Heart left ventricle (tissue), 16 donors: ENCODE measurements around the gene LMAN1L. TPM values are rescaled to one million over a fixed set of nuclear protein-coding genes. Genes with fewer than 3 reads are reported as not detected.

Experiments
- ATAC-seq, 4 donors: fragments of 200-7000 bp; cut with Tn5 transposase; one replicate each; pipeline ENCODE4 v1.9.1; 2020 to 2022; ENCODE audit warnings: moderate library complexity in 4 of 4, mild to moderate bottlenecking in 3 of 4, moderate number of reproducible peaks in 1 of 4
- DNase-seq, 5 donors: peaks; one replicate each; pipeline ENCODE4 v3.0.0-alpha.2; 2020
- H3K27ac ChIP-seq, 12 donors: fragments of 200-600 bp; sonication (generic) in 4 of 12; one replicate each; pipeline versions ENCODE4 v1.5.0 to v1.8.0; 2016 to 2022; ENCODE audit warnings: mild to moderate bottlenecking in 2 of 12
- H3K27me3 ChIP-seq, 9 donors: fragments of 200-600 bp; sonication (generic) in 2 of 9; one replicate each; pipeline versions ENCODE4 v1.5.1 to v1.8.0; 2016 to 2022; ENCODE audit warnings: mild to moderate bottlenecking in 3 of 9
- H3K36me3 ChIP-seq, 9 donors: fragments of 200-600 bp; sonication (generic) in 2 of 9; one replicate each; pipeline versions ENCODE4 v1.5.0 to v1.8.0; 2018 to 2022; ENCODE audit warnings: mild to moderate bottlenecking in 2 of 9
- H3K4me1 ChIP-seq, 12 donors: fragments of 200-600 bp; sonication (generic) in 4 of 12; one replicate each; pipeline versions ENCODE4 v1.5.0 to v1.8.0; 2016 to 2022; ENCODE audit warnings: mild to moderate bottlenecking in 3 of 12
- H3K4me3 ChIP-seq, 12 donors: fragments of 200-600 bp; sonication (generic) in 4 of 12; one replicate each; pipeline versions ENCODE4 v1.5.0 to v1.8.0; 2017 to 2022; ENCODE audit warnings: mild to moderate bottlenecking in 9 of 12, moderate library complexity in 4 of 12
- H3K9me3 ChIP-seq, 12 donors: fragments of 200-600 bp; sonication (generic) in 4 of 12; one replicate each; pipeline versions ENCODE4 v1.5.0 to v1.8.0; 2016 to 2022; ENCODE audit warnings: mild to moderate bottlenecking in 1 of 12
- POLR2A ChIP-seq, 2 donors: fragments of 450-650 bp; IDR thresholded peaks; one replicate each; pipeline ENCODE4 v1.6.1; 2017; ENCODE audit warnings: antibody characterized with exemption in 2 of 2, mild to moderate bottlenecking in 2 of 2, moderate library complexity in 2 of 2
- WGBS, 4 donors: extraction: QIAGEN DNeasy Blood & Tissue Kit in 2 of 4; methylation state at CpG; one replicate each; pipeline versions ENCODE4 v1.1.5 to v1.1.7; 2013 to 2018; 5-methylcytosine and 5-hydroxymethylcytosine counted together
- intact Hi-C, 10 donors: fragments of 100-400 bp; cut with DNase I; formaldehyde crosslinking; loops; one replicate each; pipeline versions ENCODE4 v1.11.1 to v1.14.2; 2022
- polyA plus RNA-seq, 2 donors: library from polyadenylated mRNA; stranded (reverse); fragments of 200-250 nt; gene quantifications; one replicate each; pipeline ENCODE4 v1.2.3, GENCODE V29; 2013
- total RNA-seq, 9 donors: library from RNA; depleted of rRNA in 2 of 9; stranded (reverse); fragments of >200 nt in 2 of 9; fragmentation: NEBNext Ultra II Directional in 3 of 9; extraction: Animal tissue kit (Norgen Biotek cat#: 25700) in 3 of 9; gene quantifications; one replicate each; pipeline versions ENCODE4 v1.1.0 to v1.2.4, GENCODE V29; 2016 to 2023
- TF ChIP-seq, protein P1 (sequence below), 12 donors: fragments of 200-600 bp; sonication (generic) in 4 of 12; IDR thresholded peaks; one replicate each; pipeline versions ENCODE4 v1.5.0 to v1.8.0; 2018 to 2022; ENCODE audit warnings: antibody characterized with exemption in 12 of 12, mild to moderate bottlenecking in 5 of 12
- donor health status: ischemic (EF 13 %, LVEDD 7.1; RV severe dilation, severe dysfunction).
- donor health status: healthy with polysubstance abuse.
- donor health status: DM: no; HTN: yes; CAD: no.
- donor health status: DM: no; HTN: no; CAD: no.
- donor health status: ischemic (EF 25% LVEDD 6.9; RV normal size, moderate dysfunction).
- donor health status: ischemic (EF 25% LVEDD 5.7; RV mildly dilated, moderate dysfunction).
- donor health status: healthy.
- donor health status: DM: yes; HTN: yes; CAD: no.
- donor health status: ischemic (EF 35%, LVEDD 5.7; RV mildly dilated, moderate dysfunction).
- donor health status: nonischemic (EF 11% LVEDD 7.7; RV severe dilation, severe dysfunction).
- donor health status: DM: yes; HTN: yes; CAD: no.
- donor health status: PGD.
- donor health status: ischemic (EF 29% LVEDD 5.4; RV normal size, mild dysfunction).
- donor health status: nonischemic (EF 23%, LVEDD 6.1; RV moderate dilation, normal function).

LMAN1L gene
- total and polyA plus RNA-seq, 11 donors, result 0.19 to 16.3 (median 6.8) TPM; not detected in 1

DNA sequence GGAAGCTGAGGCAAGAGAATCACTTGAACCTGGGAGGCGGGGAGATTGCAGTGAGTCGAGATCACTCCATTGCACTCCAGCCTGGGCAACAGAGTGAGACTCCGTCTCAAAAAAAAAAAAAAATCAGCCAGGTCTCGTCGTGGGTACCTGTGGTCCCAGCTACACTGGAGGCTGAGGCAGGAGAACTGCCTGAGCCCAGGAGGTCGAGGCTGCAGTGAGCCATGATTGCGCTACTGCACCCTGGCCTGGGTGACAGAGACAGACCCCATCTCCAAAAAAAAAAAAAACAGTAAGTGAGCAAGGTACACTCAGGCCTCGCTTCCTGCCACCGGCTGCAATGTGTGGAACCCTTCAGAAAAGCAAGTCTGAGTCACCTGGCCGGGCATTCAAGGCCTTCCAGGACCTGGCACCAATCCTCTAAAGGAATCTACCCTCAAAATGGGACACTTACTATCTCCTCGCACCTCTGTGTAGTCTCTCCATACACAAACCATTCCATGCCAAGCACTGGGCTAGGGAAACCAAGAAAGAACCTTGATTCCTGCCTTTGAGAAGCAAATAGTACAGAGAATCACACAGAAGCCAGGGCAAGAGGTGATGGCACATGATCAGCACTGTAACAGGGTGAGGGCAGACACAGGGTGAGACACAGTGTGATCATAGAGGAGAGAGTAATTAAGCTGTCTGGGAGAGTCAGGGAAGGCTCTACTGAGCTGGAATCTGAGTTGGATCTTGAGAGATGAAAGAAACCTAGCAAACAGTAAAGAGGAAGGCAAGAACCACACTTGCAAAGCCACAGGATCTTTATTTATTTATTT lies 50.8 kb downstream of the LMAN1L start:
- peaks cover 0 to 13% (median 0%) of the 10 kb centered on the region in 9 donors for H3K36me3 ChIP-seq
- no peaks in the 10 kb centered on the region for H3K27me3 ChIP-seq
- DNase-seq, result no peak
- H3K9me3 ChIP-seq, result no peaks in the 10 kb centered on the region
- intact Hi-C loops, result no loop called here
- peak in 2 of 4 donors; percentile 50 to 55 for ATAC-seq
- H3K4me3 ChIP-seq, result no peak overlapping the region
- TF ChIP-seq, protein P1, sequence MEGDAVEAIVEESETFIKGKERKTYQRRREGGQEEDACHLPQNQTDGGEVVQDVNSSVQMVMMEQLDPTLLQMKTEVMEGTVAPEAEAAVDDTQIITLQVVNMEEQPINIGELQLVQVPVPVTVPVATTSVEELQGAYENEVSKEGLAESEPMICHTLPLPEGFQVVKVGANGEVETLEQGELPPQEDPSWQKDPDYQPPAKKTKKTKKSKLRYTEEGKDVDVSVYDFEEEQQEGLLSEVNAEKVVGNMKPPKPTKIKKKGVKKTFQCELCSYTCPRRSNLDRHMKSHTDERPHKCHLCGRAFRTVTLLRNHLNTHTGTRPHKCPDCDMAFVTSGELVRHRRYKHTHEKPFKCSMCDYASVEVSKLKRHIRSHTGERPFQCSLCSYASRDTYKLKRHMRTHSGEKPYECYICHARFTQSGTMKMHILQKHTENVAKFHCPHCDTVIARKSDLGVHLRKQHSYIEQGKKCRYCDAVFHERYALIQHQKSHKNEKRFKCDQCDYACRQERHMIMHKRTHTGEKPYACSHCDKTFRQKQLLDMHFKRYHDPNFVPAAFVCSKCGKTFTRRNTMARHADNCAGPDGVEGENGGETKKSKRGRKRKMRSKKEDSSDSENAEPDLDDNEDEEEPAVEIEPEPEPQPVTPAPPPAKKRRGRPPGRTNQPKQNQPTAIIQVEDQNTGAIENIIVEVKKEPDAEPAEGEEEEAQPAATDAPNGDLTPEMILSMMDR (IDR thresholded peaks at IDR 0.05), result no peak
- TF ChIP-seq POLR2A (IDR thresholded peaks at IDR 0.05), result no peak
- peaks cover 0 to 68% (median 34%) of the 10 kb centered on the region in 12 donors for H3K4me1 ChIP-seq
- peak overlapping the region in 1 of 12 donors; percentile 49 for H3K27ac ChIP-seq
- WGBS, 4 donors, result 80 to 86% (median 81%) methylated on average over 11 of the region's 11 CpGs

DNA sequence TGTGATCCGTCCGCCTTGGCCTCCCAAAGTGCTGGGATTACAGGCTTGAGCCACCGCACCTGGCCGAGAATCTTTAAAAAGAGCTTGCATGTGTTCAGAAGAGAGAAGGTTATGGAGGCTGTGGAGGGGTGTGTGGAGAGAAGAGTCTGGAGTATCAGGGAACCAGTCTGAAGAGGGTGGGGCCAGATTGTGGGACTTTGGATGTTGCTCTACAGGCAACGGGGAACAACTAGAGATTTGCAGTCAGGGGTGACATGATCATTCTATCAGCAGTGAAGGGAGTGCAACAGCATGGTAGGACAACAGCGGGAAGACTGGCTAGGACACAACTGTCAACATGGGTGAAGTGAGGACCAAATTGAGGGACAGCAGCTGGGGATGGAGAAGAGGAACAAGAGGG lies 51.7 kb downstream of the LMAN1L start:
- H3K36me3 ChIP-seq, result peaks cover 0 to 15% (median 0%) of the 10 kb centered on the region in 9 donors
- TF ChIP-seq, protein P1 (IDR thresholded peaks at IDR 0.05), result no peak
- TF ChIP-seq POLR2A (IDR thresholded peaks at IDR 0.05), result no peak
- H3K9me3 ChIP-seq, result no peaks in the 10 kb centered on the region
- H3K27me3 ChIP-seq, result no peaks in the 10 kb centered on the region
- no peak overlapping the region for H3K27ac ChIP-seq
- DNase-seq, result no peak
- no peak for ATAC-seq
- peaks cover 1 to 70% (median 37%) of the 10 kb centered on the region in 12 donors for H3K4me1 ChIP-seq
- no peak overlapping the region for H3K4me3 ChIP-seq
- WGBS, 4 donors, result 82 to 92% (median 88%) methylated on average over 6 of the region's 6 CpGs
- intact Hi-C loops, result no loop called here

DNA sequence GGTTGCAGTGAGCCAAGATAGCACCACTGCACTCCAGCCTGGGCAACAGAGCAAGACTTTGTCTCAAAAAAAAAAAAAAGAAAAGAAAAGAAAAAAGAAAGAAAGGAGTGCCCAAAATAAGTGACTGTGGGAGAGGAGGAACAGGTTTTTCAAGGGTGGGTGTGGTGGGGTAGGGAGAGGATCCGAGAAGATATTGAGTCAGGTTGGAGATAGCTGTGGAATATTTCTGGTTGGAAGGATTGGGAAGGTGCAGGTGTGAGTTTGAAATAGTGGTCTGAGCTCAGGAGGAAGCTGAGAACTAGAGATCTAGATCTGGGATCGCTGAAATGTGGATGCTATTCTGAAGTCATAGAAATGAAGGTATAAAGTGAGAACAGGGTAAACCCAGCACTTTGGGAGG lies 52.7 kb downstream of the LMAN1L start:
- Histone ChIP-seq H3K27me3 (no peaks in the 10 kb centered on the region), H3K4me3 (no peak overlapping the region), H3K27ac (no peak overlapping the region), H3K4me1 (peaks cover 5 to 70% (median 42%) of the 10 kb centered on the region in 12 donors), H3K36me3 (peaks cover 0 to 15% (median 0%) of the 10 kb centered on the region in 9 donors), H3K9me3 (no peaks in the 10 kb centered on the region)
- no peak for TF ChIP-seq POLR2A (IDR thresholded peaks at IDR 0.05)
- TF ChIP-seq, protein P1 (IDR thresholded peaks at IDR 0.05), result no peak
- intact Hi-C loops, result no loop called here
- ATAC-seq, result no peak
- 89 to 99% (median 93%) methylated on average over 2 of the region's 2 CpGs for WGBS, 4 donors
- no peak for DNase-seq

DNA sequence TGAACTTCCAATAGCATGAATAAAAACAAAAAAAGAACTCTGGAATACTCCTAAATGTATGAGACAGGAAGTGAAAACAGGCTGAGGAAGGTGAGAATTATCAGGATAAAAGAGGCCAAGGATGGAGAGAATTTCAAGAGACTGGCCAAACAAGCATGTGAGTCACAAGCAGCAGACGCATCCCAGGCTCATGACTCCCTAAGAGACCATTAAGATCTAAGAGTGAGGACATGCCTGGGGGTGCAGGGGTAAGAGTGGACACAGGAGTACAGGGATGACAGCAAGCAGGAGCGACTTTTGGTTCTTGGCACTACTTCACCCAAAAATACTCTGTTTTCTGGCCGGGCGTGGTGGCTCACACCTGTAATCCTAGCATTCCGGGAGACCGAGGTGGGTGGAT lies 53.5 kb downstream of the LMAN1L start:
- no peak overlapping the region for H3K4me3 ChIP-seq
- H3K27ac ChIP-seq, result peak overlapping the region in 4 of 12 donors; percentile 20 to 81 (median 52)
- peaks cover 11 to 78% (median 50%) of the 10 kb centered on the region in 12 donors for H3K4me1 ChIP-seq
- DNase-seq, result no peak
- H3K9me3 ChIP-seq, result no peaks in the 10 kb centered on the region
- WGBS, 4 donors, result 68 to 80% (median 71%) methylated on average over 6 of the region's 6 CpGs
- TF ChIP-seq POLR2A (IDR thresholded peaks at IDR 0.05), result no peak
- TF ChIP-seq, protein P1 (IDR thresholded peaks at IDR 0.05), result no peak
- H3K27me3 ChIP-seq, result no peaks in the 10 kb centered on the region
- intact Hi-C loops, result no loop called here
- H3K36me3 ChIP-seq, result peaks cover 0 to 15% (median 0%) of the 10 kb centered on the region in 9 donors
- ATAC-seq, result no peak
